Uterus (tissue), 4 donors: ENCODE measurements around the gene PHYH. TPM values are rescaled to one million over a fixed set of nuclear protein-coding genes. Genes with fewer than 3 reads are reported as not detected.

Source experiments
- DNase-seq, 2 donors: peaks; one replicate each; pipeline ENCODE4 v3.0.0-alpha.2; 2019 to 2020
- H3K27ac ChIP-seq, 2 donors: fragments of 200-600 bp; sonication (generic); 1 replicate in 1 of 2; 2 replicates in 1 of 2; pipeline ENCODE4 v1.5.1; 2016 to 2018
- H3K27me3 ChIP-seq, 2 donors: fragments of 200-600 bp; sonication (generic); one replicate each; pipeline ENCODE4 v1.5.1; 2018 to 2019; ENCODE audit warnings: control low read depth in 1 of 2
- H3K36me3 ChIP-seq, 2 donors: fragments of 200-600 bp; sonication (generic); one replicate each; pipeline ENCODE4 v1.5.1; 2019; ENCODE audit warnings: control low read depth in 1 of 2
- H3K4me1 ChIP-seq, 2 donors: fragments of 200-600 bp; sonication (generic); one replicate each; pipeline ENCODE4 v1.5.1; 2018 to 2019; ENCODE audit warnings: control low read depth in 1 of 2
- H3K4me3 ChIP-seq, 2 donors: fragments of 200-600 bp; sonication (generic); 1 replicate in 1 of 2; 2 replicates in 1 of 2; pipeline ENCODE4 v1.5.1; 2018 to 2019; ENCODE audit warnings: mild to moderate bottlenecking in 1 of 2
- H3K9me3 ChIP-seq, 2 donors: fragments of 200-600 bp; sonication (generic); one replicate each; pipeline ENCODE4 v1.5.1; 2019; ENCODE audit warnings: control low read depth in 1 of 2
- POLR2A ChIP-seq, 2 donors: fragments of 450-650 bp; IDR thresholded peaks; one replicate each; pipeline ENCODE4 v1.6.1; 2016; ENCODE audit warnings: antibody characterized with exemption in 2 of 2, mild to moderate bottlenecking in 1 of 2, moderate library complexity in 1 of 2
- intact Hi-C: fragments of 100-400 bp; cut with DNase I; formaldehyde crosslinking; loops from one replicate; pipeline ENCODE4 v1.15.1; 2023; ENCODE audit warnings: low total_unique reads
- total RNA-seq, 4 donors: library from RNA; depleted of rRNA in 3 of 4; stranded (reverse); fragments of >200 nt in 3 of 4; gene quantifications; one replicate each; pipeline versions ENCODE4 v1.1.0 to v1.2.4, GENCODE V29; 2014 to 2023
- TF ChIP-seq, protein P1 (sequence below), 4 experiments: fragments of 200-600 bp in 2 of 4; fragments of 450-650 bp in 2 of 4; sonication (generic) in 2 of 4; IDR thresholded peaks; one replicate each; pipeline ENCODE4 v1.5.1; 2016 to 2019; ENCODE audit warnings: antibody characterized with exemption in 4 of 4, mild to moderate bottlenecking in 2 of 4, moderate library complexity in 1 of 4
- donor health status: DM: yes; HTN: yes; CAD: no.

The PHYH gene
- total RNA-seq, 4 donors from 2014 or later, result 21.8 to 94.1 (median 23.5) TPM

GRCh38 chr10:13346283-13347042, 46.6 kb upstream of the PHYH start:
- Histone ChIP-seq H3K27ac (peak overlapping the region; percentile 98), H3K36me3 (no peaks in the 10 kb centered on the region), H3K4me3 (peak overlapping the region; percentile 48 to 94), H3K9me3 (no peaks in the 10 kb centered on the region), H3K4me1 (peaks cover 0 to 4% of the 10 kb centered on the region in 2 donors), H3K27me3 (no peaks in the 10 kb centered on the region)
- no peak for TF ChIP-seq POLR2A (IDR thresholded peaks at IDR 0.05)
- TF ChIP-seq, protein P1, sequence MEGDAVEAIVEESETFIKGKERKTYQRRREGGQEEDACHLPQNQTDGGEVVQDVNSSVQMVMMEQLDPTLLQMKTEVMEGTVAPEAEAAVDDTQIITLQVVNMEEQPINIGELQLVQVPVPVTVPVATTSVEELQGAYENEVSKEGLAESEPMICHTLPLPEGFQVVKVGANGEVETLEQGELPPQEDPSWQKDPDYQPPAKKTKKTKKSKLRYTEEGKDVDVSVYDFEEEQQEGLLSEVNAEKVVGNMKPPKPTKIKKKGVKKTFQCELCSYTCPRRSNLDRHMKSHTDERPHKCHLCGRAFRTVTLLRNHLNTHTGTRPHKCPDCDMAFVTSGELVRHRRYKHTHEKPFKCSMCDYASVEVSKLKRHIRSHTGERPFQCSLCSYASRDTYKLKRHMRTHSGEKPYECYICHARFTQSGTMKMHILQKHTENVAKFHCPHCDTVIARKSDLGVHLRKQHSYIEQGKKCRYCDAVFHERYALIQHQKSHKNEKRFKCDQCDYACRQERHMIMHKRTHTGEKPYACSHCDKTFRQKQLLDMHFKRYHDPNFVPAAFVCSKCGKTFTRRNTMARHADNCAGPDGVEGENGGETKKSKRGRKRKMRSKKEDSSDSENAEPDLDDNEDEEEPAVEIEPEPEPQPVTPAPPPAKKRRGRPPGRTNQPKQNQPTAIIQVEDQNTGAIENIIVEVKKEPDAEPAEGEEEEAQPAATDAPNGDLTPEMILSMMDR (IDR thresholded peaks at IDR 0.05), result no peak
- DNase-seq, result peak; percentile 32 to 73
- intact Hi-C loops, result no loop called here

DNA sequence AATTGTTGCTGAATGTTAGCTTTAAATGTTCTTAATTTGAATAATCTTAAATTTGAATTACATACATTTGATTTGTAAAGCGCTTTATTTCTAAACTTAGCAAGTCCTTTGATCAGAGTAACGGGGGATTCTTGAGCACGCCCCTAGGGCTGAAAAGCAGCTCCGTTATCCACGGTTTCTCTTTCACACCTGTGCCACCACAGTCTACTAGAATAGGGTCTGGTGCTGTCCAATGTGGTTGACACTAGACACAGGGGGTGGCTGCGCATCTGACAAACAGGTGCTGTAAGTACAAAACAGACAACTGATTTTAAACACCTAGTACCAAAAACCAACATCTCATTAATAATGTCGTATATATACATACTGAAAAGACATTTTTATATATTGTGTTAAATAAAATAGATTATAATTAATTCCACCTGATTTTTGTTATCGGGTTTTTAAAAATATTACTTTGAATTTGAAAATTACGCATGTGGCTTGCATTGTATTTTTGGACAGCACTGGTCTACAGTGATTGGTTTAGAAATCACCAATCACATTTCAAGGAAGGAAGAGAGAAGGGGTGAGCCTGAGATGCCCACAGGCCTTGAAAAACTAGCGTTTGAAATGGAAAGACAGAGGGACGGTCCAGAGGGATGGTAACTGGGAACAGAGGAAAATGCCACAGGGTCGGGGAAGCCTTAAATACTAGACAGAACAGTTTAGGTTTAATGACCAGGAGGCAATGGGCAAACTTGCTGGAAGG, 40.9 kb upstream of the PHYH start:
- H3K27me3 ChIP-seq, result no peaks in the 10 kb centered on the region
- DNase-seq, result no peak
- intact Hi-C loops, result no loop called here
- no peaks in the 10 kb centered on the region for H3K9me3 ChIP-seq
- peaks cover 0 to 4% of the 10 kb centered on the region in 2 donors for H3K4me1 ChIP-seq
- no peaks in the 10 kb centered on the region for H3K36me3 ChIP-seq
- H3K27ac ChIP-seq, result no peak overlapping the region
- TF ChIP-seq, protein P1 (IDR thresholded peaks at IDR 0.05), result no peak
- no peak for TF ChIP-seq POLR2A (IDR thresholded peaks at IDR 0.05)
- H3K4me3 ChIP-seq, result no peak overlapping the region

- H3K27ac ChIP-seq, result no peak overlapping the region
- H3K4me3 ChIP-seq, result no peak overlapping the region
- intact Hi-C loops, result no loop called here
- no peaks in the 10 kb centered on the region for H3K9me3 ChIP-seq
- no peaks in the 10 kb centered on the region for H3K36me3 ChIP-seq
- H3K4me1 ChIP-seq, result no peaks in the 10 kb centered on the region
- H3K27me3 ChIP-seq, result no peaks in the 10 kb centered on the region
- TF ChIP-seq, protein P1 (IDR thresholded peaks at IDR 0.05), result no peak
- no peak for TF ChIP-seq POLR2A (IDR thresholded peaks at IDR 0.05)
- DNase-seq, result no peak
Measured at GRCh38 chr10:13340068-13340467, 40.2 kb upstream of the PHYH start.

DNA sequence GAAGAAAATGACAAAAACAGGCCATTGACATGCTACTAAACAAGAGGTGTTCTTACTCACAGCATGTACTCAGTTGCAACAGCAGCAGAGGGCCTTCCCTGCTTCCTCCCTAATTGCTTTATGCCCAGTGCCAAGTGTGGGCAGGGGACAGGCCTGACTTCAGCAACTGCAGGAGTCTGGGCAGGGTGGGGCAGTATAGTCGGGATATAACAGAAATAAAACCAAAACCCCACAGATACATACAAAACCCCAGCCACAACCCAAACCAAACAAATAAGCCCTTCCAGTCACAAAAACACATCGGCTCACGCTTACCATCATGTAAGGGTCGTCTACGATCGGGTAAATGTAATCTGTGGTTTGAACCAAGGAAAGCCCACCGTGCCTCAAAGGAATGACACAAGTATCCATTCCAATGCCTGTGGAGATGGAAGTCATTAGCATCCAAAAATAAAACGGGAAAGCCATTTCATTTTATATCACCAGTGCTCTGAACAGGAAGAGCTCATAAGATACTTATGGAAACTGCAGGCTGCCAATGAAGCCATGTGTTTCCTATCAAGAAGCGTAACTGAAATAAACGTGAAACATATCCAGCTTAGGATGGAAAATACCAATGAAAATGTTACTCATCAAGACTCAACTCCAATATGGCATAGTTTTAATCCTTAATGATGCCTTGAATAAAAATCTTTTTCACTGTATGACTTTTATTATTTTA, 38.7 kb upstream of the PHYH start:
- Histone ChIP-seq H3K36me3 (no peaks in the 10 kb centered on the region), H3K27ac (peak overlapping the region in 1 of 2 donors; percentile 33), H3K27me3 (no peaks in the 10 kb centered on the region), H3K4me3 (no peak overlapping the region), H3K4me1 (no peaks in the 10 kb centered on the region), H3K9me3 (no peaks in the 10 kb centered on the region)
- TF ChIP-seq POLR2A (IDR thresholded peaks at IDR 0.05), result no peak
- TF ChIP-seq, protein P1 (IDR thresholded peaks at IDR 0.05), result no peak
- no peak for DNase-seq
- intact Hi-C loops, result no loop called here
